ENCODE measurements around the gene ACTRT2. TPM values are rescaled to one million over a fixed set of nuclear protein-coding genes. Genes with fewer than 3 reads are reported as not detected.

Gene ACTRT2
- total and polyA plus RNA-seq, 2 of the 8 experiments (the other 6 are each of a cell fraction or from before 2014, with no cell fraction given) = not detected

DNA sequence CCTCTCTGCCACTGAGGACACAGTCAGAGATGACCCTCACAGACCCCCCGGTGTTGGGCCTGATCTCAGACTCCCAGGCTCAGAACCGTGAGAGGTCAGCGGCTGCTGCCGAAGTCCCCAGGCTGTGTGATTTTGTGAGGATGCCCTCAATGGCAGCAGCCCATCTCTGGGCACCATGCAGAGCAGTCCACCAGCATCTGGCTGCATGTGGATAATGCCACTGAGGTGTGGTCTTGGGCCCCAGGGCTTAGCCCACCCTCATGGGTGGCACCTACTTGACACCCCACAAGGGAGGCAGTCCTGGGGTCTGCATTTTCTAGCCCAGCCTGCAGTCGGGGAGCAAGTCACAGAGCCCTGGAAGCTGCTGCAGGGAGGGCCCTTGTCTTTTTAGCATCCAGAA, 5.5 kb upstream of the ACTRT2 start:
- peaks cover 0 to 5% (median 0%) of the 10 kb centered on the region in 4 experiments; a peak in 1 of 7 replicates for H3K4me1 ChIP-seq (replicated peaks in 1 of 4; ENCODE audit: control insufficient read depth in 3 of 4, insufficient read depth in 4 of 4, low read length in 3 of 4)
- CTCF ChIA-PET (ENCODE audit: partially characterized antibody) = no interaction called here
- no peaks in the 10 kb centered on the region for H4K20me1 ChIP-seq (replicated peaks in 1 of 2; ENCODE audit: control insufficient read depth in 1 of 2, insufficient read depth in 2 of 2, low read length in 2 of 2)
- H2BK15ac ChIP-seq (ENCODE audit: low read length) = no peak overlapping the region
- H3K18ac ChIP-seq (ENCODE audit: extremely low read depth, low read length) = no peak overlapping the region
- no peak overlapping the region for H3K14ac ChIP-seq (ENCODE audit: insufficient read length)
- H3K23me2 ChIP-seq (ENCODE audit: low read depth, low read length) = no peaks in the 10 kb centered on the region
- H3K27ac ChIP-seq (ENCODE audit: low read depth, low read length) = no peak overlapping the region
- FAIRE-seq = no peak
- no peak overlapping the region for H3K4ac ChIP-seq (replicated peaks; ENCODE audit: insufficient read length, low read depth, low read length)
- H3K4me3 ChIP-seq (ENCODE audit: extremely low read depth in 1 of 4, insufficient read depth in 2 of 4, low read depth in 3 of 4, low read length in 4 of 4) = no peak overlapping the region
- 87% methylated on average over 4 of the region's 5 CpGs; no CpG with 5 or more reads in 1 of the 2 experiments for WGBS, 2 experiments (ENCODE audit: extremely low coverage in 1 of 2, insufficient coverage in 1 of 2, insufficient read length in 1 of 2, insufficient replicate concordance in 2 of 2, low coverage in 1 of 2, low lambda C conversion rate in 2 of 2, missing lambda C conversion rate in 1 of 2)
- no peaks in the 10 kb centered on the region for H3K36me3 ChIP-seq (ENCODE audit: control insufficient read depth in 2 of 4, insufficient read depth in 4 of 4, low read length in 3 of 4)
- H3K4me2 ChIP-seq (ENCODE audit: insufficient read depth in 1 of 2, low read depth in 2 of 2, low read length in 2 of 2) = no peak overlapping the region
- no peak overlapping the region for H2BK12ac ChIP-seq (ENCODE audit: low read depth, low read length)
- no peak overlapping the region for H4K5ac ChIP-seq (ENCODE audit: insufficient read length, low read depth, low read length)
- no peak overlapping the region for H3K56ac ChIP-seq (replicated peaks; ENCODE audit: insufficient read length, low read depth, low read length)
- no peak overlapping the region for H4K91ac ChIP-seq (replicated peaks; ENCODE audit: insufficient read length, low read length)
- H3K9ac ChIP-seq (replicated peaks in 1 of 4; ENCODE audit: extremely low read depth in 1 of 4, low read depth in 3 of 4, low read length in 3 of 4) = no peak overlapping the region
- H2AK5ac ChIP-seq (ENCODE audit: low read depth, low read length) = no peak overlapping the region
- H3K79me1 ChIP-seq (ENCODE audit: low read depth, low read length) = no peaks in the 10 kb centered on the region
- H3K23ac ChIP-seq (ENCODE audit: insufficient read length) = no peak overlapping the region
- no peak overlapping the region for H2BK20ac ChIP-seq (ENCODE audit: low read length)
- H3K79me2 ChIP-seq (ENCODE audit: control insufficient read depth in 1 of 2, insufficient read depth in 2 of 2, low read length in 2 of 2) = no peaks in the 10 kb centered on the region
- no peak overlapping the region for H2BK5ac ChIP-seq (ENCODE audit: low read depth, low read length)
- H3K9me3 ChIP-seq (ENCODE audit: insufficient read depth in 2 of 2, low read depth in 1 of 2, low read length in 1 of 2) = peaks cover 47 to 93% of the 10 kb centered on the region in 2 experiments
- no peak overlapping the region for H2BK120ac ChIP-seq (replicated peaks; ENCODE audit: low read depth, low read length)
- POLR2A ChIA-PET (ENCODE audit: partially characterized antibody) = no interaction called here
- no peak overlapping the region; the same call in 1 of the 2 replicates for H4K8ac ChIP-seq (ENCODE audit: extremely low read depth, insufficient read depth, low read length)
- H3K27me3 ChIP-seq (replicated peaks in 1 of 4; ENCODE audit: control insufficient read depth in 3 of 4, extremely low read depth in 1 of 4, insufficient read depth in 3 of 4, low read length in 3 of 4) = peaks cover 0 to 4% (median 0%) of the 10 kb centered on the region in 4 experiments; a peak in 3 of 7 replicates
- H2AFZ ChIP-seq (ENCODE audit: low read length) = no peak overlapping the region
- no peak for DNase-seq (ENCODE audit: low read depth in 1 of 2, low spot score in 2 of 2)
- TF ChIP-seq MAFK (IDR thresholded peaks at IDR 0.05; ENCODE audit: low read depth, low read length) (no peak), TAF7 (optimal IDR thresholded peaks at IDR 0.05; ENCODE audit: borderline replicate concordance, low read depth, low read length) (no peak), HDAC2 (IDR thresholded peaks at IDR 0.05; ENCODE audit: borderline replicate concordance in 1 of 2, low read depth in 2 of 2, low read length in 2 of 2) (no peak), SP2 (IDR thresholded peaks at IDR 0.05; ENCODE audit: low read length) (no peak), BRCA1 (IDR thresholded peaks at IDR 0.05; ENCODE audit: low read depth, low read length) (no peak)

Data from H1 (cell line).